HuH-7 (cell line): ENCODE measurements around the gene TAF8.

ENCODE experiments used
- DNase-seq: peaks from one replicate; pipeline ENCODE4 v3.0.0; 2011; ENCODE audit warnings: low spot score

The TAF8 gene

GRCh38 chr6:42124223-42124836, 74.0 kb downstream of the TAF8 start:
- no peak for DNase-seq

- DNase-seq, result no peak
These were observed 74.9 kb downstream of the TAF8 start for GRCh38 chr6:42125231-42125630.

GRCh38 chr6:42125663-42126062, 75.3 kb downstream of the TAF8 start:
- no peak for DNase-seq

GRCh38 chr6:42128460-42129359, 78.4 kb downstream of the TAF8 start:
- DNase-seq, result no peak

- no peak for DNase-seq
These were observed 79.0 kb downstream of the TAF8 start for GRCh38 chr6:42129360-42129676.

GRCh38 chr6:42131531-42131930, 81.2 kb downstream of the TAF8 start:
- no peak for DNase-seq

- no peak for DNase-seq
These were observed 83.6 kb downstream of the TAF8 start for GRCh38 chr6:42133926-42134325.

- DNase-seq, result no peak
These were observed 84.8 kb downstream of the TAF8 start for GRCh38 chr6:42135161-42135560.

GRCh38 chr6:42135722-42136121, 85.4 kb downstream of the TAF8 start:
- no peak for DNase-seq

- DNase-seq, result no peak
These were observed 86.3 kb downstream of the TAF8 start for GRCh38 chr6:42136508-42137193.
